Measurements from ENCODE around the gene ESR2. TPM values are rescaled to one million over a fixed set of nuclear protein-coding genes. Genes with fewer than 3 reads are reported as not detected.

Gene ESR2
- total and polyA plus RNA-seq, 2 donors (not counting 3 experiments of a cell fraction or from before 2014, with no cell fraction given), result 0.10 to 0.58 TPM

- Histone ChIP-seq H3K9me1 (replicated peaks; ENCODE audit: control insufficient read depth, extremely low read depth, insufficient read depth, low read length) (no peaks in the 10 kb centered on the region), H3K36me3 (ENCODE audit: control insufficient read depth in 2 of 2, extremely low read depth in 1 of 2, insufficient read depth in 2 of 2, low read length in 2 of 2) (no peaks in the 10 kb centered on the region), H3K4me2 (ENCODE audit: insufficient read depth, low read length) (no peak overlapping the region), H3K27ac (ENCODE audit: insufficient read depth, low read depth, low read length) (no peak overlapping the region), H4K20me1 (replicated peaks; ENCODE audit: control insufficient read depth, extremely low read depth, insufficient read depth, low read length) (no peaks in the 10 kb centered on the region), H3K4me1 (ENCODE audit: control insufficient read depth, extremely low read depth, insufficient read depth, low read length) (no peaks in the 10 kb centered on the region), H3K27me3 (ENCODE audit: control insufficient read depth in 2 of 2, insufficient read depth in 2 of 2, low read length in 2 of 2) (no peaks in the 10 kb centered on the region), H3K4me3 (replicated peaks in 1 of 3; ENCODE audit: insufficient read depth in 1 of 3, low read depth in 1 of 3, low read length in 3 of 3) (no peak overlapping the region), H3K9ac (replicated peaks; ENCODE audit: extremely low read depth, insufficient read depth, low read length) (no peak overlapping the region), H3K9me3 (replicated peaks; ENCODE audit: control insufficient read depth, insufficient read depth, low read length) (no peaks in the 10 kb centered on the region), H2AFZ (ENCODE audit: low read depth, low read length) (no peak overlapping the region), H3K79me2 (ENCODE audit: control insufficient read depth, insufficient read depth, low read length) (no peaks in the 10 kb centered on the region)
- ChIA-PET POLR2A (no interaction called here), CTCF (interaction anchor here (1.0 to 5.2 kb wide), 11 partner anchors 9 to 276 kb away, joined by 3 to 36 read pairs (median 4); partner anchors contain the start of gene ESR2)
- no TSS peak for BruUV-seq (replicated peaks)
- dilution Hi-C loops (cut with MboI; ENCODE audit: extremely low pct_ligation_motif_present, low sequenced_read_pairs) (no loop called here), intact Hi-C loops (cut with micrococcal nuclease) (loop anchor here (2.0 kb wide), 1 partner anchor 234 kb away; the partner anchor contains the start of gene ESR2)
- DNase-seq (ENCODE audit: low read depth, low spot score) (no peak), FAIRE-seq (no peak)
- no peak for TF ChIP-seq JUN (IDR thresholded peaks at IDR 0.05; ENCODE audit: borderline replicate concordance, insufficient read depth, insufficient read length, low read depth)
- TF ChIP-seq CTCF (IDR thresholded peaks at IDR 0.05; ENCODE audit: extremely low read depth in 1 of 2, insufficient read depth in 1 of 2, low read depth in 1 of 2, low read length in 2 of 2), result no peak
- no peak for TF ChIP-seq POLR2AphosphoS5 (IDR thresholded peaks at IDR 0.05; ENCODE audit: insufficient read depth, low read depth, low read length)
- no peak for TF ChIP-seq GATA2 (IDR thresholded peaks at IDR 0.05; ENCODE audit: insufficient read depth, insufficient read length, low read depth, low read length)
- no peak for TF ChIP-seq POLR2A (IDR thresholded peaks at IDR 0.05; ENCODE audit: low read depth, low read length)
- TF ChIP-seq FOS (IDR thresholded peaks at IDR 0.05; ENCODE audit: borderline replicate concordance, insufficient read depth, low read length), result no peak
- no peak for TF ChIP-seq MYC (IDR thresholded peaks at IDR 0.05; ENCODE audit: low read depth, low read length)
- TF ChIP-seq EZH2 (IDR thresholded peaks at IDR 0.05; ENCODE audit: borderline replicate concordance, low read depth, low read length, severe bottlenecking), result no peak
- TF ChIP-seq MAX (IDR thresholded peaks at IDR 0.05; ENCODE audit: insufficient read depth, insufficient read length), result no peak
These were observed 233.1 kb downstream of the ESR2 start for GRCh38 chr14:64061115-64061514.
